Psoas muscle (tissue), 8 donors: ENCODE data around the gene ADGRG7. TPM values are rescaled to one million over a fixed set of nuclear protein-coding genes. Genes with fewer than 3 reads are reported as not detected.
"Not testable (repeated sequence)": the region's sequence is repeated elsewhere in the genome, so short reads cannot be mapped to it uniquely, and the experiment has no call there.

ENCODE experiments used
- ATAC-seq, 4 donors: fragments of 200-7000 bp; cut with Tn5 transposase; one replicate each; pipeline ENCODE4 v1.9.1; 2020; ENCODE audit warnings: moderate library complexity in 3 of 4, mild to moderate bottlenecking in 2 of 4
- DNase-seq, 2 donors: peaks; one replicate each; pipeline ENCODE4 v3.0.0-alpha.2; 2020
- H3K27ac ChIP-seq: fragments of 200-600 bp; one replicate; pipeline ENCODE4 v1.8.0; 2022
- H3K27me3 ChIP-seq, 3 donors: fragments of 200-600 bp in 1 of 3; one replicate each; pipeline versions ENCODE4 v1.6.1 to v1.8.0; 2013 to 2022; ENCODE audit warnings: low read length in 2 of 3, mild to moderate bottlenecking in 2 of 3, moderate library complexity in 1 of 3; ENCODE audit not compliant: insufficient read depth in 3 of 3
- H3K36me3 ChIP-seq, 2 donors: fragments of 200-600 bp in 1 of 2; one replicate each; pipeline versions ENCODE4 v1.6.1 to v1.8.0; 2013 to 2022; ENCODE audit warnings: low read depth in 1 of 2, mild to moderate bottlenecking in 1 of 2, moderate library complexity in 1 of 2; ENCODE audit not compliant: insufficient read depth in 1 of 2
- H3K4me1 ChIP-seq: fragments of 200-600 bp; one replicate; pipeline ENCODE4 v1.8.0; 2022
- H3K4me3 ChIP-seq: fragments of 200-600 bp; one replicate; pipeline ENCODE4 v1.8.0; 2022; ENCODE audit warnings: mild to moderate bottlenecking
- H3K9me3 ChIP-seq: fragments of 200-600 bp; one replicate; pipeline ENCODE4 v1.8.0; 2022
- WGBS, 3 donors: extraction: QIAGEN DNeasy Blood & Tissue Kit; methylation state at CpG; one replicate each; pipeline versions ENCODE4 v1.1.6 to v1.1.7; 2013; 5-methylcytosine and 5-hydroxymethylcytosine counted together
- intact Hi-C, 2 donors: fragments of 100-400 bp; cut with DNase I; formaldehyde crosslinking; loops; one replicate each; pipeline versions ENCODE4 v1.11.0 to v1.14.2; 2022
- polyA plus RNA-seq, 3 donors: library from polyadenylated mRNA; stranded (reverse); fragments of 200-250 nt; gene quantifications; one replicate each; pipeline ENCODE4 v1.2.3, GENCODE V29; 2013
- total RNA-seq, 4 donors: library from RNA; stranded (reverse); fragmentation: NEBNext Ultra II Directional in 2 of 4; extraction: Animal tissue kit (Norgen Biotek cat#: 25700) in 2 of 4; gene quantifications; one replicate each; pipeline versions ENCODE4 v1.2.1 to v1.2.4, GENCODE V29; 2021 to 2023
- TF ChIP-seq, protein P1 (sequence below): fragments of 200-600 bp; IDR thresholded peaks from one replicate; pipeline ENCODE4 v1.8.0; 2022; ENCODE audit warnings: antibody characterized with exemption
- donor health status: healthy with polysubstance abuse.
- donor health status: DM: no; HTN: no; CAD: no; lungs with moderate emphysema.
- donor health status: Bipolar disorder and iron deficiency.
- donor health status: healthy.
- donor health status: DM: yes; HTN: yes; CAD: no.
- donor health status: DM: no; HTN: no; CAD: no.
- donor health status: DM: no; HTN: no; CAD: no.
- donor health status: DM: yes; HTN: yes; CAD: no.

The ADGRG7 gene
- total and polyA plus RNA-seq, 7 donors, result 0.04 to 0.22 TPM; not detected in 5

DNA sequence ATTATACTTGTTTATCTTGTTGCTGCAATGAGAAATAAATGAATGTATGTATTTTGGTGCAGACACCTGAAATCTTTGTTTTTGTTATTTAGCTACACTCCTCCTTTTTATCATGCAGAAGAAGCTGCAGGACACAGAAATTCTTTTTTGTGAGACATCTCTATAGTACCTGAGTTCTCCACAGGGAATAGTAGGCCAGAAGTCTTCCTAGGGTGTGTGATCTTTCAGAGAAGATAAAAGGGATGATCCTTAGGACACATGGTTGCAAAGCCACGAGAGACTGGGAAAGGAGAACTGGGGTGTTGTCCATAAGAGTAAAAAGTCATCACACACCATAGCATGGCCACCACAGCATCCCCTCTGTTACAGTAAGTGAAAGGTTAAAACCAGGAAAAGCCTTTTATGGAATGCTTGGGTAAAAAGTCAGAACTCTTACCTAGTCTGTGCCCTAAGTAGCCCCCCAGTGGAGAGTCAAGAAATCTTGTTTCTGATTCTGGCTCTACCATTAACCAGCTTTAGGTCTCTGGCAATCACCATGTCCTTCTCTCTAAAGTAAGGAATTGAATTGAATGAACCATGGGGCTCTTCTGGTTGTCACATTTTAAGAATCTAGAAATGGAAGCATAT lies 31.9 kb upstream of the ADGRG7 start:
- TF ChIP-seq, protein P1, sequence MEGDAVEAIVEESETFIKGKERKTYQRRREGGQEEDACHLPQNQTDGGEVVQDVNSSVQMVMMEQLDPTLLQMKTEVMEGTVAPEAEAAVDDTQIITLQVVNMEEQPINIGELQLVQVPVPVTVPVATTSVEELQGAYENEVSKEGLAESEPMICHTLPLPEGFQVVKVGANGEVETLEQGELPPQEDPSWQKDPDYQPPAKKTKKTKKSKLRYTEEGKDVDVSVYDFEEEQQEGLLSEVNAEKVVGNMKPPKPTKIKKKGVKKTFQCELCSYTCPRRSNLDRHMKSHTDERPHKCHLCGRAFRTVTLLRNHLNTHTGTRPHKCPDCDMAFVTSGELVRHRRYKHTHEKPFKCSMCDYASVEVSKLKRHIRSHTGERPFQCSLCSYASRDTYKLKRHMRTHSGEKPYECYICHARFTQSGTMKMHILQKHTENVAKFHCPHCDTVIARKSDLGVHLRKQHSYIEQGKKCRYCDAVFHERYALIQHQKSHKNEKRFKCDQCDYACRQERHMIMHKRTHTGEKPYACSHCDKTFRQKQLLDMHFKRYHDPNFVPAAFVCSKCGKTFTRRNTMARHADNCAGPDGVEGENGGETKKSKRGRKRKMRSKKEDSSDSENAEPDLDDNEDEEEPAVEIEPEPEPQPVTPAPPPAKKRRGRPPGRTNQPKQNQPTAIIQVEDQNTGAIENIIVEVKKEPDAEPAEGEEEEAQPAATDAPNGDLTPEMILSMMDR, result no peak
- Histone ChIP-seq H3K27ac (no peak overlapping the region), H3K36me3 (no peaks in the 10 kb centered on the region), H3K4me1 (no peaks in the 10 kb centered on the region), H3K4me3 (no peak overlapping the region), H3K9me3 (no peaks in the 10 kb centered on the region), H3K27me3 (no peaks in the 10 kb centered on the region)
- ATAC-seq (no peak), DNase-seq (no peak)
- WGBS, 3 donors, result 50 to 67% (median 57%) methylated on average over 1 of the region's 1 CpG
- intact Hi-C loops, result no loop called here

DNA sequence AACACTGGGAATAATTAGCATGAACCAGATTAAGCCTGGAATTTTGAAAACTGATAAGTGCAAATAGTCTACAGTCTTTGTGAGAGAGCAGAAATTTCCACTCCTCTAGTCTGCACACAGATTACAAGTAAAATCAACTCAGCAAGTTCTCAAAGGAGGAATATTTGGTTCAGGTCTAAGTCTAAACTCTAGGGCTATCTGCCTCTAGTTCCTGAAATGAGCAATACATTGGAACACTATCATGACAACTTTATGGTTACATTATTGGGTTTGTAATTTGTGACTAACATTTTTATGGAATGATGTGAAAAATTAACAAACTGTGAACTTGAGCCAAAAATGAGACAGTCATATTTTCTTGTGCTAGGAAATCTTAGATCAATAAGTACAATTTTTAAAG lies 30.8 kb upstream of the ADGRG7 start:
- intact Hi-C loops, result no loop called here
- no peak overlapping the region for H3K4me3 ChIP-seq
- no peak overlapping the region for H3K27ac ChIP-seq
- ATAC-seq (no peak), DNase-seq (no peak)
- TF ChIP-seq, protein P1, result no peak
- H3K4me1 ChIP-seq, result no peaks in the 10 kb centered on the region
- H3K36me3 ChIP-seq, result no peaks in the 10 kb centered on the region
- no peaks in the 10 kb centered on the region for H3K27me3 ChIP-seq
- H3K9me3 ChIP-seq, result no peaks in the 10 kb centered on the region

DNA sequence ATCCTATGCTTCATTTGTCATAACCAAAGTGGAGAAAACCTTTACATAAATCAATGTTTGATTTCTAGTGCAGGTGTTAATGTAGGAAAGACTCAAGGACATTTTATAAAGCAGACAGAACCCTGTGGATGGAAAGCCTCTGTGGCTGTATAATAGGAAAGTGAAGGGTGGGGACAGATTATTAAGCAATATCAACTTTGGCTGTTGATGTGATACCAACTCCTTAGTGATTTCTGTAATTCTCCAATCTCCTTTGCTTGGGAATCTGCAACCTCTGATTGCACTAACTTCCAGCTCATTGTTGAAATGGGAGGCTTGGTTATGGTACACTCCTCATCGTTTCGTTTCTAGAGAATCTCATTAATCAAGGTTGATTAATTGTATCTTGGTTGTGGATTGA lies 29.3 kb upstream of the ADGRG7 start:
- Histone ChIP-seq H3K27me3 (no peaks in the 10 kb centered on the region), H3K27ac (no peak overlapping the region), H3K4me1 (no peaks in the 10 kb centered on the region), H3K9me3 (no peaks in the 10 kb centered on the region), H3K36me3 (no peaks in the 10 kb centered on the region), H3K4me3 (no peak overlapping the region)
- ATAC-seq (no peak), DNase-seq (no peak)
- 27 to 64% (median 60%) methylated on average over 2 of the region's 2 CpGs for WGBS, 3 donors
- intact Hi-C loops, result no loop called here
- TF ChIP-seq, protein P1, result no peak

DNA sequence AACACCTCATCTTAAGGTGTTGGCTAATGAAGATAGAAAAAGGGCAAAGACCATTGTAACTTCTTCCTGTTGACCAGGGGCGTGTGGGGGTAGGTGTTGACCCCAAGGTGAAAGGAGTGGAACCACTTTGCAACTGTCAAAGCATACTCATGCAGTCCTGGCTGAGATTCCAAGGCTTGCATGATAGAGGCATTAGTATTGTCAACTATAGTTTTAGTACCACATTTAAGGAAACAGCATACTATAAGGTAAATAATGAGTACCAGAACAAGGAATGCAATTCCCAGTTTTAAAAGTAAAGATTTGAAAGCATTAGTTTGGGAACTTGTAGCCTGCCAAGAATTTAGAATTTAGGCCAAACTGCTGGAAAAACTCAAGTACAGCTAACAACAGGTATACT lies 27.8 kb upstream of the ADGRG7 start:
- intact Hi-C loops, result no loop called here
- TF ChIP-seq, protein P1, result no peak
- Histone ChIP-seq H3K4me1 (no peaks in the 10 kb centered on the region), H3K36me3 (no peaks in the 10 kb centered on the region), H3K27ac (no peak overlapping the region), H3K27me3 (no peaks in the 10 kb centered on the region), H3K9me3 (no peaks in the 10 kb centered on the region), H3K4me3 (no peak overlapping the region)
- ATAC-seq (no peak), DNase-seq (no peak)
- 75 to 92% (median 85%) methylated on average over 1 of the region's 1 CpG for WGBS, 3 donors

DNA sequence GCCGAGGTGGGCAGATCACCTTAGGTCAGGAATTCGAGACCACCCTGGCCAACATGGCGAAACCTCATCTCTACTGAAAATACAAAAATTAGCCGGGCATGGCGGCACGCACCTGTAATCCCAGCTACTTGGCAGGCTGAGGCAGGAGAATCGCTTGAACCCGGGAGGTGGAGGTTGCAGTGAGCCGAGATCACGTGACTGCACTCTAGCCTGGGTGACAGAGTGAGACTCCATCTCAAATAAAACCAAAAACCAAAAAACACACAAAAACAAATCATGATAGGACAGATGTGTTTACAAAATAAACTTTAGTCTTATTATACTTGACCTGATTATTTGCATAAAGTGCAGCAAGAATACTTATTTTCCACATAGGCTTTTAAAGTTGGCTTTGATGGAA lies 27.2 kb upstream of the ADGRG7 start:
- H3K36me3 ChIP-seq, H3K9me3 ChIP-seq, H3K4me1 ChIP-seq, H3K4me3 ChIP-seq, ATAC-seq, intact Hi-C loops, H3K27ac ChIP-seq, H3K27me3 ChIP-seq, DNase-seq: not testable (repeated sequence)
- WGBS, 3 donors, result 88 to 94% (median 93%) methylated on average over 10 of the region's 10 CpGs
